Astrocyte (in vitro differentiated cells and primary cell): Measurements from ENCODE around the gene ESPNL. TPM values are rescaled to one million over a fixed set of nuclear protein-coding genes. Genes with fewer than 3 reads are reported as not detected.

Experiments used
- DNase-seq: peaks from one replicate; pipeline ENCODE4 v3.0.0-alpha.2; 2010; ENCODE audit warnings: low read depth
- FAIRE-seq: peaks from 2 replicates; lab custom pipeline; 2011; peaks lifted over from hg19 to GRCh38; lab: Jason Lieb, UNC
- H2AFZ ChIP-seq: 2 replicates; pipeline ENCODE4 v1.6.0; 2012; ENCODE audit warnings: low read depth, low read length, inconsistent platforms
- H3K27ac ChIP-seq: 2 replicates; pipeline ENCODE4 v1.5.1; 2011; ENCODE audit warnings: low read depth, low read length, inconsistent platforms
- H3K27me3 ChIP-seq: 2 replicates; pipeline ENCODE4 v1.6.0; 2011; ENCODE audit warnings: low read length, inconsistent platforms; ENCODE audit not compliant: insufficient read depth
- H3K36me3 ChIP-seq: 2 replicates; pipeline ENCODE4 v1.5.1; 2011; ENCODE audit warnings: low read length, inconsistent platforms; ENCODE audit not compliant: insufficient read depth
- H3K4me1 ChIP-seq: 2 replicates; pipeline ENCODE4 v1.5.1; 2011; ENCODE audit warnings: low read length, inconsistent platforms; ENCODE audit not compliant: insufficient read depth
- H3K4me2 ChIP-seq: 2 replicates; pipeline ENCODE4 v1.6.0; 2012; ENCODE audit warnings: low read length, inconsistent platforms
- H3K4me3 ChIP-seq: 2 replicates; pipeline ENCODE4 v1.5.1; 2011; ENCODE audit warnings: low read depth, mild to moderate bottlenecking, low read length, inconsistent platforms; ENCODE audit not compliant: insufficient read depth
- H3K79me2 ChIP-seq: 2 replicates; pipeline ENCODE4 v1.6.0; 2012; ENCODE audit warnings: mild to moderate bottlenecking, low read length, inconsistent platforms; ENCODE audit not compliant: insufficient read depth
- H3K9ac ChIP-seq: 2 replicates; pipeline ENCODE4 v1.6.0; 2012; ENCODE audit warnings: mild to moderate bottlenecking, low read length, inconsistent platforms
- H3K9me3 ChIP-seq: 2 replicates; pipeline ENCODE4 v1.5.1; 2012; ENCODE audit warnings: low read depth, mild to moderate bottlenecking, low read length, inconsistent platforms; ENCODE audit not compliant: insufficient read depth
- H4K20me1 ChIP-seq: 2 replicates; pipeline ENCODE4 v1.6.0; 2012; ENCODE audit warnings: low read length, inconsistent platforms; ENCODE audit not compliant: insufficient read depth
- H3K27ac Mint-ChIP-seq: one replicate; pipeline ENCODE4 v1.8.0; 2021; ENCODE audit warnings: mild to moderate bottlenecking, mixed read lengths; ENCODE audit not compliant: unreplicated experiment
- H3K27me3 Mint-ChIP-seq: one replicate; pipeline ENCODE4 v1.8.0; 2021; ENCODE audit warnings: low read depth, mixed read lengths; ENCODE audit not compliant: unreplicated experiment
- H3K36me3 Mint-ChIP-seq: one replicate; pipeline ENCODE4 v1.8.0; 2021; ENCODE audit warnings: low read depth, mixed read lengths; ENCODE audit not compliant: unreplicated experiment
- H3K4me1 Mint-ChIP-seq: one replicate; pipeline ENCODE4 v1.8.0; 2021; ENCODE audit warnings: low read depth, mixed read lengths; ENCODE audit not compliant: unreplicated experiment
- H3K4me3 Mint-ChIP-seq: one replicate; pipeline ENCODE4 v1.8.0; 2021; ENCODE audit warnings: mild to moderate bottlenecking, moderate library complexity, mixed read lengths; ENCODE audit not compliant: unreplicated experiment
- H3K9me3 Mint-ChIP-seq: one replicate; pipeline ENCODE4 v1.8.0; 2021; ENCODE audit warnings: mild to moderate bottlenecking, mixed read lengths; ENCODE audit not compliant: unreplicated experiment
- EZH2 ChIP-seq: IDR thresholded peaks from 2 replicates; pipeline ENCODE4 v1.6.1; 2012; ENCODE audit warnings: mild to moderate bottlenecking, low read length, inconsistent platforms; ENCODE audit not compliant: insufficient read depth
- total RNA-seq: library from RNA; stranded (reverse); gene quantifications from 2 replicates; pipeline ENCODE4 v1.2.1, GENCODE V29; 2021
- TF ChIP-seq, protein P1 (sequence below): IDR thresholded peaks from 2 replicates; pipeline ENCODE4 v1.5.1; 2011; ENCODE audit warnings: low read depth, mild to moderate bottlenecking, inconsistent platforms, low read length, moderate library complexity; ENCODE audit not compliant: insufficient read depth

The ESPNL gene
- total RNA-seq, 1 donor from 2014 or later = not detected

DNA sequence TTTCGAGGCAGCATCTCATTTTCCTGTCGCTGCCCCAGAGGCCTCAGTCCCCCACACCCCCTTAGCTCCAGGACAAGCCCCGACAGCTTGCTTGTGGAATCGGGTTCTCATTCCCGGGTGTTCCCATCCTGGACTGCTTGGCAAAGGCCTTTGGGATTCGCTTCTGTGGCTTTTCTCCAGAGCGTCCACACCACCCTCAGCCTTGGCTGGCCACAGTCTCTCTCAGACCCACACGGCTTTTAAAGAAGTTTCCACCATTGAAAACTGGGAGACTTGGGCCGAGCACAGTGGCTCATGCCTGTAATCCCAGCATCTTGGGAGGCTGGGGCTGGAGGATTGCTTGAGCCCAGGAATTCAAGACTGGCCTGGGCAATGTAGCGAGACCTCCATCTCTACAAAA lies 2.7 kb downstream of the ESPNL start:
- H3K36me3 Mint-ChIP-seq = peaks cover 2% of the 10 kb centered on the region
- no peak overlapping the region for H2AFZ ChIP-seq
- H3K27me3 ChIP-seq = no peaks in the 10 kb centered on the region
- no peak overlapping the region for H3K4me2 ChIP-seq
- DNase-seq (no peak), FAIRE-seq (no peak)
- no peaks in the 10 kb centered on the region for H4K20me1 ChIP-seq
- no peaks in the 10 kb centered on the region for H3K79me2 ChIP-seq
- no peak overlapping the region for H3K27ac ChIP-seq
- H3K36me3 ChIP-seq = no peaks in the 10 kb centered on the region
- no peaks in the 10 kb centered on the region for H3K9me3 Mint-ChIP-seq
- H3K4me1 Mint-ChIP-seq = no peaks in the 10 kb centered on the region
- H3K9ac ChIP-seq = no peak overlapping the region
- H3K4me3 Mint-ChIP-seq = no peak overlapping the region
- no peak overlapping the region for H3K4me3 ChIP-seq
- no peak overlapping the region for H3K27ac Mint-ChIP-seq
- H3K9me3 ChIP-seq = no peaks in the 10 kb centered on the region
- no peak for TF ChIP-seq EZH2
- TF ChIP-seq, protein P1, sequence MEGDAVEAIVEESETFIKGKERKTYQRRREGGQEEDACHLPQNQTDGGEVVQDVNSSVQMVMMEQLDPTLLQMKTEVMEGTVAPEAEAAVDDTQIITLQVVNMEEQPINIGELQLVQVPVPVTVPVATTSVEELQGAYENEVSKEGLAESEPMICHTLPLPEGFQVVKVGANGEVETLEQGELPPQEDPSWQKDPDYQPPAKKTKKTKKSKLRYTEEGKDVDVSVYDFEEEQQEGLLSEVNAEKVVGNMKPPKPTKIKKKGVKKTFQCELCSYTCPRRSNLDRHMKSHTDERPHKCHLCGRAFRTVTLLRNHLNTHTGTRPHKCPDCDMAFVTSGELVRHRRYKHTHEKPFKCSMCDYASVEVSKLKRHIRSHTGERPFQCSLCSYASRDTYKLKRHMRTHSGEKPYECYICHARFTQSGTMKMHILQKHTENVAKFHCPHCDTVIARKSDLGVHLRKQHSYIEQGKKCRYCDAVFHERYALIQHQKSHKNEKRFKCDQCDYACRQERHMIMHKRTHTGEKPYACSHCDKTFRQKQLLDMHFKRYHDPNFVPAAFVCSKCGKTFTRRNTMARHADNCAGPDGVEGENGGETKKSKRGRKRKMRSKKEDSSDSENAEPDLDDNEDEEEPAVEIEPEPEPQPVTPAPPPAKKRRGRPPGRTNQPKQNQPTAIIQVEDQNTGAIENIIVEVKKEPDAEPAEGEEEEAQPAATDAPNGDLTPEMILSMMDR = no peak
- H3K27me3 Mint-ChIP-seq = peaks cover 10% of the 10 kb centered on the region
- H3K4me1 ChIP-seq = no peaks in the 10 kb centered on the region

DNA sequence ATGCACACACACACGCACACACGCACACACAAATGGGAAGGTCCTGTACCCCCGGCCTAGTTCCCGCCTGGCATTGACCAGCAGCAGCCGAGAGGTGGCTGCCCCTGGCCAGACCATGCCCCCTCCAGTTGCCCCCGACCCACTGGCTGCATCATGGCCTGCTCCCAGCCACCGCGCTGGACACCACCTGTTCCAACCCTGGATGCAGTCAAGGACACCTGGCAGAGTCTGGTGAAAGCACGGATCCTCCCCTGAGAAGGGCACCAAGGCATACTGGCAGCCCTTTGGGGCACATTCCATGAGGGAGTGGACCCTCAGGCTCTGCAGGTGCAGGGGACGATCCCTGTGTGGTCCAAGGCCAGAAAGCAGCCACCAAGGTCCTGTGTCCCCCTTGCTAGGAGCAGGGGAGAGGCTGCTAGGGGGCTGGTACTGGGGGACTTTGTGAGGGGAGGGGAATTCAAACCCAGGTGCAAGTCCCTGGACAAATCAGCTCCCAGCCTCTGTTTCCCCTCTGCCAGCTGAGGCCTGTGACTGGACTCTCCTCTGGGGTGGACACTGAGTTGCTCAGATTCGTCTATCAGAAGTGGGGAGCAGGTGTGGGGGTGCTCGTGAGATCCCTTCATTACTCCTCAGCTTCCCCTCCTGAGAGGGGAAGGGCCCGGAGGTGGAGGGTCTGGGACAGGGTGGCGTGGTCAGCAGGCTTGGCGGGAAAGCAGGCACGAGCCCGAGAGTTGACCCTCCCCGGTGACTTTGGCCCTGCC lies 3.5 kb downstream of the ESPNL start:
- H3K36me3 Mint-ChIP-seq = peaks cover 2% of the 10 kb centered on the region

More for the DNA sequence above, 3.5 kb downstream of the ESPNL start:
- Histone ChIP-seq H3K27me3 (peaks cover 2% of the 10 kb centered on the region), H3K79me2 (no peaks in the 10 kb centered on the region), H4K20me1 (no peaks in the 10 kb centered on the region), H3K4me1 (no peaks in the 10 kb centered on the region), H3K9me3 (no peaks in the 10 kb centered on the region), H3K27ac (no peak overlapping the region), H3K36me3 (no peaks in the 10 kb centered on the region), H2AFZ (no peak overlapping the region), H3K4me3 (no peak overlapping the region), H3K9ac (no peak overlapping the region), H3K4me2 (no peak overlapping the region)
- DNase-seq = no peak
- Mint-ChIP-seq H3K27me3 (peaks cover 15% of the 10 kb centered on the region), H3K4me1 (peaks cover 3% of the 10 kb centered on the region), H3K9me3 (no peaks in the 10 kb centered on the region), H3K27ac (no peak overlapping the region), H3K4me3 (no peak overlapping the region)
- FAIRE-seq = no peak
- TF ChIP-seq, protein P1 = no peak
- TF ChIP-seq EZH2 = no peak
